Left lung (tissue), 10 donors: ENCODE measurements around the gene SIRT6. TPM values are rescaled to one million over a fixed set of nuclear protein-coding genes. Genes with fewer than 3 reads are reported as not detected.
"Not testable (repeated sequence)": the region's sequence is repeated elsewhere in the genome, so short reads cannot be mapped to it uniquely, and the experiment has no call there.

ENCODE experiments used
- ATAC-seq: fragments of 200-7000 bp; cut with Tn5 transposase; one replicate; pipeline ENCODE4 v1.9.1; 2020; ENCODE audit warnings: moderate library complexity
- DNase-seq, 4 donors: peaks; one replicate each; pipeline ENCODE4 v3.0.0-alpha.2; 2013 to 2020
- H3K27ac ChIP-seq, 2 donors: fragments of 200-600 bp; sonication (generic) in 1 of 2; one replicate each; pipeline versions ENCODE4 v1.5.0 to v1.8.0; 2020 to 2021
- H3K27me3 ChIP-seq, 2 donors: fragments of 200-600 bp; sonication (generic) in 1 of 2; one replicate each; pipeline versions ENCODE4 v1.5.0 to v1.8.0; 2020 to 2021
- H3K36me3 ChIP-seq, 2 donors: fragments of 200-600 bp; sonication (generic) in 1 of 2; one replicate each; pipeline versions ENCODE4 v1.5.0 to v1.8.0; 2020 to 2021
- H3K4me1 ChIP-seq, 2 donors: fragments of 200-600 bp; one replicate each; pipeline ENCODE4 v1.8.0; 2021
- H3K4me3 ChIP-seq, 2 donors: fragments of 200-600 bp; sonication (generic) in 1 of 2; one replicate each; pipeline versions ENCODE4 v1.5.0 to v1.8.0; 2020 to 2021; ENCODE audit warnings: mild to moderate bottlenecking in 1 of 2
- H3K9me3 ChIP-seq, 2 donors: fragments of 200-600 bp; sonication (generic) in 1 of 2; one replicate each; pipeline versions ENCODE4 v1.5.0 to v1.8.0; 2020 to 2021
- intact Hi-C, 2 donors: fragments of 100-400 bp; cut with DNase I; formaldehyde crosslinking; loops; one replicate each; pipeline versions ENCODE4 v1.11.2 to v1.14.2; 2022
- polyA plus RNA-seq, 6 donors: library from polyadenylated mRNA; unstranded; fragments of 120-200 nt; gene quantifications; one replicate each; pipeline ENCODE4 v1.2.1, GENCODE V29; 2013; ENCODE audit not compliant: insufficient read length in 6 of 6
- total RNA-seq, 2 donors: library from RNA; stranded (reverse); fragmentation: NEBNext Ultra II Directional; extraction: Animal tissue kit (Norgen Biotek cat#: 25700); gene quantifications; one replicate each; pipeline ENCODE4 v1.2.1, GENCODE V29; 2021
- TF ChIP-seq, protein P1 (sequence below), 2 donors: fragments of 200-600 bp; sonication (generic) in 1 of 2; IDR thresholded peaks; one replicate each; pipeline versions ENCODE4 v1.5.0 to v1.8.0; 2021; ENCODE audit warnings: antibody characterized with exemption in 2 of 2
- donor health status: DM: no; HTN: yes; CAD: no.
- donor health status: DM: no; HTN: no; CAD: no.

The SIRT6 gene
- total and polyA plus RNA-seq, 8 donors: 17.8 to 24.7 (median 20.2) TPM

DNA sequence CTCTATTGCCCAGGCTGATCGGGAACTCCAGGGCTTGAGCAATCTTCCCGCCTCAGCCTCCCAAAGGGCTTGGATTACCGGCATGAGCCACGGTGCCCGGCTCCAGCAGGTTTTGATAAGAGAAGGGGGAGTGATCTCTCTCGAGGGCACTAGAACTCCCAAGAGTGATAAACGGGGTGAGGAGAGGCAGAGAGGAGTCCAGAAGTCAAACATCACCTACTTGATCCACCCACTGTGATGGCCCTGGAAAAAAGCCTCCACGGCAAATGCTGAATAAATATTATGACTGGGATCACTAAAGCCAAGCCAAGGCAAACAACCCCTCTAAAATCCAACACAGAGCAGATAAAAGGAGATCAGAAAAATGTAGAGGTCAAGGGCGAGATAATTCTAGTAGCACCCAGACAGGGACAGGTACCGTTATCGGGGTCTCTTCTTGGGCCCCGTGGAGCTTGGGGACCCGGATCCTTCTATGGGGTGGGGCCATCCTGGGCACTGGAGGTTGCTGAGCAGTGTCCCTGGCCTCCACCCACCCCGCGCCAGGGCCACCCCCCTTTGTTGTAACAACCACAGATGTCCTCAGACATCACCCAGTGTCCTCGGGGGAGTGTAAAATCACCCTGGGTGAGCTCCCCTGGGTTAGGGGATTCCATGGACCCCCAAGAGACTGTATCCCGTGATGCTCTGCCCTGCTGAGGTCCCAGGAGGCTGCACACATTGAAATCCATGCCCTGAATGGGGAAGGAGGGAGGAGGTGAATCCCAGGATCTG is 32.7 kb downstream of the SIRT6 start:
- H3K4me1 ChIP-seq: peaks cover 0 to 9% of the 10 kb centered on the region in 2 donors
- no peak overlapping the region for H3K4me3 ChIP-seq
- H3K27me3 ChIP-seq: peaks cover under 1 to 91% of the 10 kb centered on the region in 2 donors
- DNase-seq: no peak
- intact Hi-C loops: no loop called here
- TF ChIP-seq, protein P1, sequence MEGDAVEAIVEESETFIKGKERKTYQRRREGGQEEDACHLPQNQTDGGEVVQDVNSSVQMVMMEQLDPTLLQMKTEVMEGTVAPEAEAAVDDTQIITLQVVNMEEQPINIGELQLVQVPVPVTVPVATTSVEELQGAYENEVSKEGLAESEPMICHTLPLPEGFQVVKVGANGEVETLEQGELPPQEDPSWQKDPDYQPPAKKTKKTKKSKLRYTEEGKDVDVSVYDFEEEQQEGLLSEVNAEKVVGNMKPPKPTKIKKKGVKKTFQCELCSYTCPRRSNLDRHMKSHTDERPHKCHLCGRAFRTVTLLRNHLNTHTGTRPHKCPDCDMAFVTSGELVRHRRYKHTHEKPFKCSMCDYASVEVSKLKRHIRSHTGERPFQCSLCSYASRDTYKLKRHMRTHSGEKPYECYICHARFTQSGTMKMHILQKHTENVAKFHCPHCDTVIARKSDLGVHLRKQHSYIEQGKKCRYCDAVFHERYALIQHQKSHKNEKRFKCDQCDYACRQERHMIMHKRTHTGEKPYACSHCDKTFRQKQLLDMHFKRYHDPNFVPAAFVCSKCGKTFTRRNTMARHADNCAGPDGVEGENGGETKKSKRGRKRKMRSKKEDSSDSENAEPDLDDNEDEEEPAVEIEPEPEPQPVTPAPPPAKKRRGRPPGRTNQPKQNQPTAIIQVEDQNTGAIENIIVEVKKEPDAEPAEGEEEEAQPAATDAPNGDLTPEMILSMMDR (IDR thresholded peaks at IDR 0.05): no peak
- no peak for ATAC-seq
- H3K27ac ChIP-seq: no peak overlapping the region
- H3K9me3 ChIP-seq: no peaks in the 10 kb centered on the region
- no peaks in the 10 kb centered on the region for H3K36me3 ChIP-seq

DNA sequence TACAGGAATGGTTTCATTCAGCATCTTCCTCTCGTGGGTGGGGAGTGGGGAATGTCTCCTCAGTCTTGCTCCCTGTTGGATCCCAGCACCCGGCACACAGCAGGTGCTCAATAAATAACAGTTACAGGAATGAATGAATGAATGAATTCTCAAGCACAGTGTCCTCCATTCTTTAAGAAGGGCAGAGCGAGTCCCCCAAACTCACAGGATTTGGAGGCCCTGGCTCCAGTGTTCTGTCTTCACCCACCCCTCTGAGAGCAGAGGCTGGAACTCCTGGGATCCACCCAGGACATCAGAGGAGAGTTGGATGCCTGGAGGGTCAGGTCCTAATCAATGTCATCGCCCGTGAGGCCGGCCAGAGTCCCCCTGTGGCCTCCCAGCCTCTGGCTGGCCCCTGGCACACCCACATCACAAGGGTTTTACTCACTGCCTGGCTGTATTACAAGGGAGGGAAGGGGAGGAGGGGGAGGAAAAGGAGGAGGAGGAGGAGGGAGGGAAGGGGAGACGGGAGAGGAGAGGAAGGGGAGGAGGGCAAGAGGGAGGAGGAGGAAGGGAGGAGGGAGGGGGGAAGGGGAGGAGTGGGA is 37.6 kb downstream of the SIRT6 start:
- intact Hi-C loops: no loop called here
- Histone ChIP-seq H3K36me3 (no peaks in the 10 kb centered on the region), H3K27me3 (peaks cover 0 to 43% of the 10 kb centered on the region in 2 donors), H3K9me3 (no peaks in the 10 kb centered on the region), H3K4me1 (peaks cover 7 to 17% of the 10 kb centered on the region in 2 donors), H3K27ac (no peak overlapping the region), H3K4me3 (no peak overlapping the region)
- ATAC-seq (peak; percentile 23), DNase-seq (no peak)
- TF ChIP-seq, protein P1 (IDR thresholded peaks at IDR 0.05): no peak

DNA sequence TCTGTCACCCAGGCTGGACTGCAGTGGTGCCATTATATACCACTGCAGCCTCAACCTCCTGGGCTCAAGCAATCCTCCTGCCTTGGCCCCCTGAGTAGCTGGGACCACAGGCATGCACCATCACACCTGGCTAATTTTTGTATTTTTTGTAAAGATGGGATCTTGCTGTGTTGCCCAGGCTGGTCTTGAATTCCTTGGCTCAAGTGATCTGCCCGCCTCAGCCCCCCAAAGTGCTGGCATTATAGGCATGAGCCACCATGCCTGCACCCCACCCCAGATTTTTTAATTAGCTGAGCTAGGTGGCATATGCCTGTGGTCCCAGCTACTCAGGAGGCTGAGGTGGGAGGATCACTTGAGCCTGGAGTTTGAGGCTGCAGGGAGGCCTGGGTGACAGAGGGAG is 39.4 kb downstream of the SIRT6 start:
- H3K9me3 ChIP-seq, ATAC-seq, intact Hi-C loops, H3K4me3 ChIP-seq, H3K27ac ChIP-seq, DNase-seq, H3K36me3 ChIP-seq: not testable (repeated sequence)
- Histone ChIP-seq H3K27me3 (peaks cover 0 to 26% of the 10 kb centered on the region in 2 donors), H3K4me1 (peaks cover 7 to 19% of the 10 kb centered on the region in 2 donors)

DNA sequence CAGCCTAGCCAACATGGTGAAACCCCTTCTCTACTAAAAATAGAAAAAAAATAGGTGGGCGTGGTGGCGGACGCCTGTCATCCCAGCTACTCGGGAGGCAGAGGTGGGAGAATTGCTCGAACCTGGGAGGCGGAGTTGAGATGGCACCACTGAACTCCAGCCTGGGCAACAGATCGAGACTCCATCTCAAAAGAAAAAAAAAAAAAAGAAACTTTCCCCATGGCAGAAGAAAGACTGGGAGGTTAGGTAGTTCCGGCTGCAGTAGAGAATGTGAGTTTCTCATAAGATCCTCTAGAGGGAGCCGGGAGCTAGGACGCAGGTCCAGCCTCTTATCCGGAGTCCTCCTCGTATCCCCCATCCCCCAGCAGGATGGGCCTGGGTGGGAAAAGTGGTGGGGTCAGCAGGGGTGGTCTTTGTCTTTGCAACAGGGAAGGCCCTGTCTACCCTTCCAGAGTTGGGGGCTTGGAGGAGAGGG is 42.1 kb downstream of the SIRT6 start:
- peak; percentile 94 for ATAC-seq
- peak in 1 of 4 donors; percentile 40 for DNase-seq
- intact Hi-C loops: no loop called here

DNA sequence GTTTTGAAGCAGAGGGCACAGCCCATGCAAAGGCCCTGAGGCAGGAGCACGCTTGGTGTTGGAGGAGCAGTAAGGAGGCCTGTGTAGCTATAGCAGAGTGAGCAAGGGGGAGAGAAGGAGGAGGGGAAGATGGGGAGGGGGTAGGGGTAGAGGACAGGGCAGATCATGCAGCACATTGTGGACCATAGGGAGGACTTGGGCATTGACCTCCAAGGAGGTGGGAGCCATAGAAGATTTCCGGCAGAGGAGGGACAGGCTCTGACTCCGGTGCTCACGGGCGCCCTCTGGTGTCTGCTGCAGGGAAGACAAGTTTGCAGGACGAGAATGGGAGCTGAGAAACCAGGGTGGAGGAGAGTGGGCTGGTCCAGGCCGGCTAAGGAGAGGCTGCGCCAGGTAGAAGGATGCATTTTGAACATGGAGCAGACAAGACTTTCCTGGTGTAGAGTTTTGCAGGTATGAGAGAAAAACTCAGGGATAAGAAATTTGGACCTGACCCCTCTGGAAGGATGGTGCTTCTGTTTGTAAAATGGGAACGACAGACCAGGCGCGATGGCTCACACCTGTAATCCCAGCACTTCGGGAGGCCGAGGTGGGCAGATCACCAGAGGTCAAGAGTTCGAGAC is 42.6 kb downstream of the SIRT6 start:
- DNase-seq (peak in 3 of 4 donors; percentile 51 to 97 (median 82)), ATAC-seq (peak; percentile 99)
- Histone ChIP-seq H3K4me1 (peaks cover 7 to 10% of the 10 kb centered on the region in 2 donors), H3K27me3 (no peaks in the 10 kb centered on the region), H3K9me3 (no peaks in the 10 kb centered on the region), H3K27ac (no peak overlapping the region), H3K4me3 (no peak overlapping the region), H3K36me3 (no peaks in the 10 kb centered on the region)
- TF ChIP-seq, protein P1 (IDR thresholded peaks at IDR 0.05): peak; percentile 65 to 84
- intact Hi-C loops: no loop called here

More for the DNA sequence above, 42.1 kb downstream of the SIRT6 start:
- Histone ChIP-seq H3K36me3 (no peaks in the 10 kb centered on the region), H3K9me3 (no peaks in the 10 kb centered on the region), H3K4me3 (no peak overlapping the region), H3K27ac (no peak overlapping the region), H3K27me3 (no peaks in the 10 kb centered on the region), H3K4me1 (peaks cover 7 to 10% of the 10 kb centered on the region in 2 donors)
- TF ChIP-seq, protein P1 (IDR thresholded peaks at IDR 0.05): peak; percentile 21 to 50
